ENCODE results near the gene GCHFR. TPM values are rescaled to one million over a fixed set of nuclear protein-coding genes. Genes with fewer than 3 reads are reported as not detected.

GCHFR gene
- total RNA-seq, 1 donor from 2014 or later, result 4.6 TPM

DNA sequence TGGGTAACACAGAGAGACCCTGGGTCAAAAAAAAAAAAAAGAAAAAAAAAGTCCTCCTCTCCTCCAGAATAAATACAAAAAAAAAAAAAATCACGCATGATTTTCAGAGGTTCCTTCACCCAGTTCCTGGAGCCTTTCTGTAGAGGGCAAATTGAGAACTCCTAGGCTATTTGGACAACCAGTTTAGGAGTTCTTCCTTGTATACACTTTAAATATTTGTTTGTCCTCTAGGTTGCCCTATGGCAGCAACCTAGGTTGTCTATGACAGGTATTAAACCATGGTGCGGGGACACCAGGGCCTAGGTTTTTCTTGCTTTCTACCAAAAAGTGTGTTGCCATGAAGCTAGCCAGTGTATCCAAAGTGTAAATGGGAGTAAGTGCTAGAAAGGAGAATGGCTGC is 39.2 kb downstream of the GCHFR start:
- TF ChIP-seq, protein P1, sequence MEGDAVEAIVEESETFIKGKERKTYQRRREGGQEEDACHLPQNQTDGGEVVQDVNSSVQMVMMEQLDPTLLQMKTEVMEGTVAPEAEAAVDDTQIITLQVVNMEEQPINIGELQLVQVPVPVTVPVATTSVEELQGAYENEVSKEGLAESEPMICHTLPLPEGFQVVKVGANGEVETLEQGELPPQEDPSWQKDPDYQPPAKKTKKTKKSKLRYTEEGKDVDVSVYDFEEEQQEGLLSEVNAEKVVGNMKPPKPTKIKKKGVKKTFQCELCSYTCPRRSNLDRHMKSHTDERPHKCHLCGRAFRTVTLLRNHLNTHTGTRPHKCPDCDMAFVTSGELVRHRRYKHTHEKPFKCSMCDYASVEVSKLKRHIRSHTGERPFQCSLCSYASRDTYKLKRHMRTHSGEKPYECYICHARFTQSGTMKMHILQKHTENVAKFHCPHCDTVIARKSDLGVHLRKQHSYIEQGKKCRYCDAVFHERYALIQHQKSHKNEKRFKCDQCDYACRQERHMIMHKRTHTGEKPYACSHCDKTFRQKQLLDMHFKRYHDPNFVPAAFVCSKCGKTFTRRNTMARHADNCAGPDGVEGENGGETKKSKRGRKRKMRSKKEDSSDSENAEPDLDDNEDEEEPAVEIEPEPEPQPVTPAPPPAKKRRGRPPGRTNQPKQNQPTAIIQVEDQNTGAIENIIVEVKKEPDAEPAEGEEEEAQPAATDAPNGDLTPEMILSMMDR (IDR thresholded peaks at IDR 0.05; ENCODE audit: unreplicated experiment), result no peak
- Mint-ChIP-seq H3K27me3 (ENCODE audit: unreplicated experiment) (peaks cover 8% of the 10 kb centered on the region), H3K4me3 (ENCODE audit: unreplicated experiment) (no peak overlapping the region), H3K27ac (ENCODE audit: unreplicated experiment) (no peak overlapping the region), H3K9me3 (ENCODE audit: unreplicated experiment) (no peaks in the 10 kb centered on the region), H3K36me3 (ENCODE audit: low read depth, unreplicated experiment) (peaks cover 19% of the 10 kb centered on the region), H3K4me1 (ENCODE audit: unreplicated experiment) (peaks cover 14% of the 10 kb centered on the region)
- no peak for DNase-seq (ENCODE audit: low spot score)

DNA sequence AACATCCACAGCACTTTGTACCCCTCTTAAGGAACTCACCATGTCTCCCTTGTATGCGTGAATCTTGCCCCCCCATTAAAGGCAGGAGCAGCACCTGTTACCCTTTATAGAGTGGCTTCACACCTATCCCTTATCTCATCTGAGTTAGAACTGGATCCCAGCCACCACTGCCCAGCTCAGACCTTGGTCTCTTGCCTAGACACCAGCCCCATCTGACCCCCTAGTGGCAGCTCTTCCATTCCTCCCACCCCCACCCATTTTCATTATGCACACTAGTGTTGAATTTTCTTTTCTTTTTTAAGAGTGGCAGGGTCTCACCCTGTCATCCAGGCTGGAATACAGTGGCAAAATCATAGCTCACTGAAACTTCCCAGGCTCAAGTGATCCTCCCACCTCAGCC is 39.8 kb downstream of the GCHFR start:
- Mint-ChIP-seq H3K27me3 (ENCODE audit: unreplicated experiment) (peaks cover 11% of the 10 kb centered on the region), H3K4me1 (ENCODE audit: unreplicated experiment) (peaks cover 13% of the 10 kb centered on the region), H3K27ac (ENCODE audit: unreplicated experiment) (peak overlapping the region; percentile 61), H3K4me3 (ENCODE audit: unreplicated experiment) (no peak overlapping the region), H3K36me3 (ENCODE audit: low read depth, unreplicated experiment) (peaks cover 13% of the 10 kb centered on the region), H3K9me3 (ENCODE audit: unreplicated experiment) (no peaks in the 10 kb centered on the region)
- DNase-seq (ENCODE audit: low spot score), result no peak
- TF ChIP-seq, protein P1 (IDR thresholded peaks at IDR 0.05; ENCODE audit: unreplicated experiment), result no peak

DNA sequence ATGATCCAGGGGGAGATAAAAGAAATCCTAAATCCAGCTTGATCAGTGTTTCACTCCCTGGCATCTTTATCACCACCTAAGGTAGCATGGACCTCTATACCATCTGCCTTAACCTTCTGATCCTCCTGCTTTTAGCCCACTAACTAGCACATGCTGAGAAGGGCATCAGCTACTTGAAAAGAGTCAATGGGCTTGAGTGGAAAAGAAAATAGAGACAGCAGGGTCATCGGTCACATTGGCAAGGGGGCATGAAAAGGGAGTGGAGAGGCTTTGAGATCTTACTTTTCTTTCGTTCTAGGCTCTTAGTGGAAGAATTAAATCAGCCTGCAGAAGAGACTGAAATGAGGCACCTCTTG is 42.8 kb downstream of the GCHFR start:
- Mint-ChIP-seq H3K4me1 (ENCODE audit: unreplicated experiment) (peaks cover 13% of the 10 kb centered on the region), H3K9me3 (ENCODE audit: unreplicated experiment) (no peaks in the 10 kb centered on the region), H3K27me3 (ENCODE audit: unreplicated experiment) (peaks cover 14% of the 10 kb centered on the region), H3K4me3 (ENCODE audit: unreplicated experiment) (peak overlapping the region; percentile 97), H3K27ac (ENCODE audit: unreplicated experiment) (peak overlapping the region; percentile 94), H3K36me3 (ENCODE audit: low read depth, unreplicated experiment) (peaks cover 16% of the 10 kb centered on the region)
- TF ChIP-seq, protein P1 (IDR thresholded peaks at IDR 0.05; ENCODE audit: unreplicated experiment), result no peak
- DNase-seq (ENCODE audit: low spot score), result no peak

DNA sequence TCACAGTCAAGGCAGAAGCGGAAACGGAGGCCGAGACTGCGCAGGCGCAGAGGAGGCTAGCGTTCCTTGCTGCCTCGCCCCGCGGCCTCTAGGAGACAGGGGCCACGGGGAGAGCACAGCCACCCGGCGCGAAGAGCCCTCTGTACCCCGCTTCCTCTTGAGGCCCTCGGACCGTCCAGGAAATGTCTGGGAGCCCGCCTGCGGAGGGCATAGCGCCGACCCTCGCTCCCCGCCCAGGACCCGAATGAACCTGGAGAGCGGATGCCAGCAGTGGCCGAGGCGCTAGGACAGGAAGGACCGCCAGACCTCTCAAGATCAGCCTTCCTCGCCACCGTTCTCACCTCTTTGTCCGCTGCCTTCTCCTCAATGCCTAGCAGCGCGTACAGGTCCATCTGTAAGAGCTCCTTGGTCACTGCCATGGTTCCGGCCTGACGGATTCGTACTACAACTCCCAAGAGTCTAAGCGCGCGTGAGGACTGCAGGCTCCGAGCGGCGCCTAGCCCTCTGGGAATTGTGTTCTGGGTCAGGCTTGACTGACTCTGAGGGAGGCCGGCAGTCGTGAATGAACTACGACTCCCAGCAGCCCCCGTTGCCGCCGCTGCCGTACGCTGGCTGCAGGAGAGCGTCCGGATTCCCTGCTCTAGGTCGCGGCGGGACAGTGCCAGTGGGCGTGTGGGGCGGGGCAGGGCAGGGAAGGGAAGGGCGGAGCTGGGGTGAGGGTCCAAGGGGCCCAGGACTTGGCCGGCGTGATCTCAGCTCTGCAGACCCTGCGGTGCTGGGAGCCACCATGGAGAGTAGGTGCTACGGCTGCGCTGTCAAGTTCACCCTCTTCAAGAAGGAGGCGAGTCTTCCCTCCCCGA is 43.4 kb downstream of the GCHFR start, which contains the start of the genes DNAJC17 and ZFYVE19:
TSS of gene DNAJC17 (minus strand) at position 446 of the 860 bp plus-strand sequence. CDS start at position 419, 27 bp downstream.
TSS of gene ZFYVE19 (plus strand) at position 62 of the 860 bp plus-strand sequence. CDS start at position 563, 501 bp downstream.
- no peaks in the 10 kb centered on the region for H3K9me3 Mint-ChIP-seq (ENCODE audit: unreplicated experiment)
- H3K27me3 Mint-ChIP-seq (ENCODE audit: unreplicated experiment), result peaks cover 13% of the 10 kb centered on the region
- peak; percentile 92 for DNase-seq (ENCODE audit: low spot score)
- peaks cover 12% of the 10 kb centered on the region for H3K36me3 Mint-ChIP-seq (ENCODE audit: low read depth, unreplicated experiment)
- H3K27ac Mint-ChIP-seq (ENCODE audit: unreplicated experiment), result peak within 1 kb of the TSS; percentile 94
- H3K4me1 Mint-ChIP-seq (ENCODE audit: unreplicated experiment), result peaks cover 13% of the 10 kb centered on the region
- peak within 1 kb of the TSS; percentile 97 for H3K4me3 Mint-ChIP-seq (ENCODE audit: unreplicated experiment)
- TF ChIP-seq, protein P1 (IDR thresholded peaks at IDR 0.05; ENCODE audit: unreplicated experiment), result no peak

DNA sequence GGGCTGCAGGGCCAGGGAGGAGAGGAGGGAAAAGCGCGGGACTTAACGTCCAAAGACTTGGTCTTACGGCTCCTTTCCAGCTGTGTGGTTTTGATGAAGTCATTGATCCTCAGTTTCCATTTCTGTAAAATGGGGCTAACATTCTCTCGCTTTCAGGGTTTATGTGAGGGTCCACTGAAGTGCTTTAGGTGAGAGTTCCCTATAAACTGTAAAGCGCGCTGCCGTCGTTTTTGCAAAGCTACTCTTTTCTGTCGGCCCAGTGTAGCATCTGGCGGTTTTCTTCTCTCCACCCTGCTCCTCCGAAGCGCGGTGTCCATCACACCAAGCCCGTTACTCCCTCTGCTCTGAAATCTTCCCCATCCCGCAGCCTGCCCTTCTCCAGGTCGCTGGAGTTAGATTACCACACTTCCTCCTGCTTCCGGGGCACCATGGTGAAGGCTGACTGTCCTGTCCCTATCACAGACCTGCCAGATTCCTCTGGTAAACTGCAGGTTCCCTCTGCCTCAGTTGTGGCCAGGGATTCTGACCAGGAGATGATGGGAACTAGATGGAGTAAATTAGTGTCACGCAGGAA is 44.1 kb downstream of the GCHFR start:
- H3K27ac Mint-ChIP-seq (ENCODE audit: unreplicated experiment), result peak overlapping the region; percentile 54
- TF ChIP-seq, protein P1 (IDR thresholded peaks at IDR 0.05; ENCODE audit: unreplicated experiment), result no peak
- H3K4me3 Mint-ChIP-seq (ENCODE audit: unreplicated experiment), result peak overlapping the region; percentile 97
- H3K9me3 Mint-ChIP-seq (ENCODE audit: unreplicated experiment), result no peaks in the 10 kb centered on the region
- DNase-seq (ENCODE audit: low spot score), result no peak
- peaks cover 17% of the 10 kb centered on the region for H3K36me3 Mint-ChIP-seq (ENCODE audit: low read depth, unreplicated experiment)
- H3K27me3 Mint-ChIP-seq (ENCODE audit: unreplicated experiment), result peaks cover 13% of the 10 kb centered on the region
- peaks cover 13% of the 10 kb centered on the region for H3K4me1 Mint-ChIP-seq (ENCODE audit: unreplicated experiment)
